ENCODE results near the gene SLC24A3.
A peak's percentile ranks its signal among the peaks of the same experiment; 100 is the strongest.
"Not testable (repeated sequence)": the region's sequence is repeated elsewhere in the genome, so short reads cannot be mapped to it uniquely, and the experiment has no call there.

Gene SLC24A3

DNA sequence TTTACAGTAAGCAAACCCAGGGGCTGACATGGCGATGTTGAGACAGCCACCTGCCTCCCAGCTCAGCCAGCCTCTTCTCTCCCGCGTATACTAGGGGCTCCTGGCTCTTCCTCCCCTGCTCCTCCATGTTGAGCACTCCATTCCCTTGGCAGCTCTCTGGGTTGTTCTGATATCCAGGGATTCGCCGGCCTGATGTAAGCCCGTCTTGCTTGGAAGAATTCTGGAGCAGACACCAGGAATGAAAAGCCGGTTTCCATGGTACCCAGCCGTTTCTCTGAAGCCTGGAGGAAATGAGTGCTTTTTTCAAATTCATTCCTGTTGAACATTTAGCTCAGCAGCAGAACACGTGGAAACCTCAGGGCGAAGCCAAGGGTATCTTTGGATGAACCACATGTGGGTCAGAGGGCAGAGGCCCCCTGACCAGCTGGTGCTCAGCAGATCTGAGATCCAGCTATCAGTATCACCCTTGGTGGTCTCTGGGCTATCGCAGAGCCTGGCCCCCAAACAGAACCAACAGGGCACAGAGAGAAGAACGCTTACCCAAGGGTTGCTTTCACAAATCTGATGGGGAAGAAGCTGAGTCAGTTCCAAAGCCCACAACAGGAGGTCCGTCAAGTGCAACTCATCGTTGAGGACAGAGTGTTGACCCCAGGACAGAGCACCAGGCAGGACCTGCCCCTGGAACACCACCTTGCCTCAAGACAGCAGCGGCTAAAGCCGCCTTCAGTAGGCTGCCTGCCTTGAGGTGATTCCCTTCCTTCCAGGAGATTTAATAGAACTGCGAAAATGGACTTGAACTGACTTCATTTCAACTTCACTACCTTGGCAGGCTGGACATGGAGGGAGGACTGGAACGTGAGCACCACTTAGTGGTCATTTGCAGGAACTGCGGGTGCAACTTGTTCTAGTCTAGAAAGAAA lies 449.5 kb downstream of the SLC24A3 start:
- FAIRE-seq (peak; percentile 45), DNase-seq (ENCODE audit: insufficient read length, low spot score) (peak; percentile 44)
- TF ChIP-seq POLR2A (IDR thresholded peaks at IDR 0.05; ENCODE audit: low read depth, low read length), result no peak

- no peak for TF ChIP-seq POLR2A (IDR thresholded peaks at IDR 0.05; ENCODE audit: low read depth, low read length)
- DNase-seq (ENCODE audit: insufficient read length, low spot score) (no peak), FAIRE-seq (no peak)
Measured at GRCh38 chr20:19662637-19662995, 450.2 kb downstream of the SLC24A3 start.

GRCh38 chr20:19668418-19668817 lies 456.0 kb downstream of the SLC24A3 start:
- DNase-seq (ENCODE audit: insufficient read length, low spot score) (no peak), FAIRE-seq (no peak)
- TF ChIP-seq POLR2A (IDR thresholded peaks at IDR 0.05; ENCODE audit: low read depth, low read length), result no peak

DNA sequence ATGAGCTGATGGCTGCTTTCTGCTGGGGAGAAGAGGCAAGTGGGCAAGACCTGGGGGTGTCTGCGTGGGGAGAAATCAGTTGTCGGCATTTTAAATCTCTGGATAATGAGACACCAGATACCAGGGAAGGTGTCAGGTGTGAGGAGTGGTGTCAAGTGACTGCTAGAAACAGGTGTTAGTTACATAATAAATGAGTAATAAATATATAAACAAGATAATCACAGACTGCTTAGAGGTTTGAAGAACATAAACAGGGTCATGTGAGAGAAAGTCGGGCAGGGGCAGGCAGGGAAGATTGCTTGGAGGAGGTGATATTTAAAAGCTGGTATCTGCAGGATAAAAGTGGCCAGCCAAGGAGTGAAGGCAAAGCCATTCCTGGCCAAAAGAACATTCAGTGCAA lies 458.4 kb downstream of the SLC24A3 start:
- no peak for DNase-seq (ENCODE audit: insufficient read length, low spot score)
- no peak for FAIRE-seq
- TF ChIP-seq POLR2A (IDR thresholded peaks at IDR 0.05; ENCODE audit: low read depth, low read length), result no peak

DNA sequence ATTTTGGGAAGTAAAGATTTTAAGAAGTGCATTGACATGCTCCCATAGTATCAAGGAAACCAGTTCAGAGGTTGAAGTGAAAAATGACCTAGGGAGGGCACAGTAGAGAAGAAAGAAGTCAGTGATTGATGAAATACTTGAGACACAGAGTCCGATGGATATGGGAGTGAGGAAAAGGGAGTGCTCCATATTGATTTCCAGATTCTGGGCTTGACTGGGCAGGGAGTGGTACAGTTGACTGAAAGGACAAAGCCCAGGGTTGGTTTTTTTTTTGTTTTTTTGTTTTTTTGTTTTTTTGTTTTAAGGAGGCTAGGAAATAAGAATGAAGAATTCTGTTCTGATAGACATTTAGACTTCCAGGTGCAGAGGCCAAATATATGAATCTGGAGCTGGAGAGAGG lies 458.9 kb downstream of the SLC24A3 start:
- FAIRE-seq (no peak), DNase-seq (ENCODE audit: insufficient read length, low spot score) (no peak)
- TF ChIP-seq POLR2A (IDR thresholded peaks at IDR 0.05; ENCODE audit: low read depth, low read length), result no peak

DNA sequence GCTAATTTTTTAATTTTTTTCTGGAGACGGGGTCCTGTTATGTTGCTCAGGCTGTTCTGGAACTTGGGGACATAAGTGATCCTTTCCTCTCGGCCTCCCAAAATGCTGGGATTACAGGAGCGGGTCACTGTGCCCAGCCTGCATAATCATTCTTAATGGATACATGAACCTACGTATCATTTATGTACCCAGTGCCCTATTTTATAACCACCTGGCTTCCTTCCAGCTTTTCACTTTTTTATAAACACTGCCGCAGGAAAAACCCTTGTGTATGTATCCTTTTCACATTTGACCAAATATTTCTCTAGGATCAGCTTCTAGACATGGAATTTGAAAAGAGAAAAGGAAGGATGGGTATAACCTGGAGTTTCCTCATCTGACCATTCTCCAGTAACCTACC lies 460.1 kb downstream of the SLC24A3 start:
- no peak for TF ChIP-seq POLR2A (IDR thresholded peaks at IDR 0.05; ENCODE audit: low read depth, low read length)
- no peak for FAIRE-seq
- DNase-seq (ENCODE audit: insufficient read length, low spot score), result no peak

- DNase-seq (ENCODE audit: insufficient read length, low spot score), result no peak
- no peak for TF ChIP-seq POLR2A (IDR thresholded peaks at IDR 0.05; ENCODE audit: low read depth, low read length)
- FAIRE-seq, result no peak
Measured at GRCh38 chr20:19673575-19673974, 461.1 kb downstream of the SLC24A3 start.

GRCh38 chr20:19676202-19676601 lies 463.8 kb downstream of the SLC24A3 start:
- no peak for DNase-seq (ENCODE audit: insufficient read length, low spot score)
- no peak for FAIRE-seq
- no peak for TF ChIP-seq POLR2A (IDR thresholded peaks at IDR 0.05; ENCODE audit: low read depth, low read length)

DNA sequence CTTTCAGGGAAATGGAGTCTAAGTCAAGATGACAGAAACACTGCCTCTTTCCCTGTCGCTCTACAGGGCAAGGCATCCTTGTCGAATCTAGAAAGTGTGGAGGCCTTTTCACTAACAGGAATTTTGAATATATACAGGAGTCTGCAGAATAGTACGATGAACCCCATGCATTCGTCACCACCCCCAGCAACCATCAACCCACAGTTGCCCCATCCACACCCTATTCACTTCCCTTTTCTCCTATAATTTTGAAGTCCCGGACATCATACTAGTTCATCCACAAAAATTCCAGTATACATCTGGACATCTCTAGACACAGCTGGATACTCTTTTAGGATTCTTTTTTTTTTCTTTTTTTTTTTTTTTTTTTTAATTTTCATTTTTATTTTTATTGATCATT lies 464.9 kb downstream of the SLC24A3 start:
- FAIRE-seq (no peak), DNase-seq (ENCODE audit: insufficient read length, low spot score) (no peak)
- no peak for TF ChIP-seq POLR2A (IDR thresholded peaks at IDR 0.05; ENCODE audit: low read depth, low read length)

DNA sequence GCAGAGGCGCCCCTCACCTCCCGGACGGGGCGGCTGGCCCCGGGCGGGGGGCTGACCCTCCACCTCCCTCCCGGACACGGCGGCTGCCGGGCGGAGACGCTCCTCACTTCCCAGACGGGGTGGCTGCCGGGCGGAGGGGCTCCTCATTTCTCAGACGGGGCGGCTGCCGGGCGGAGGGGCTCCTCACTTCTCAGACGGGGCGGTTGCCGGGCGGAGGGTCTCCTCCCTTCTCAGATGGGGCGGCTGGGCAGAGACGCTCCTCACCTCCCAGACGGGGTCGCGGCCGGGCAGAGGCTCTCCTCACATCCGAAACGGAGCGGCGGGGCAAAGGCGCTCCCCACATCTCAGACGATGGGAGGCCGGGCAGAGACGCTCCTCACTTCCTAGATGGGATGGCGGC lies 466.1 kb downstream of the SLC24A3 start:
- DNase-seq (ENCODE audit: insufficient read length, low spot score); FAIRE-seq: not testable (repeated sequence)

DNA sequence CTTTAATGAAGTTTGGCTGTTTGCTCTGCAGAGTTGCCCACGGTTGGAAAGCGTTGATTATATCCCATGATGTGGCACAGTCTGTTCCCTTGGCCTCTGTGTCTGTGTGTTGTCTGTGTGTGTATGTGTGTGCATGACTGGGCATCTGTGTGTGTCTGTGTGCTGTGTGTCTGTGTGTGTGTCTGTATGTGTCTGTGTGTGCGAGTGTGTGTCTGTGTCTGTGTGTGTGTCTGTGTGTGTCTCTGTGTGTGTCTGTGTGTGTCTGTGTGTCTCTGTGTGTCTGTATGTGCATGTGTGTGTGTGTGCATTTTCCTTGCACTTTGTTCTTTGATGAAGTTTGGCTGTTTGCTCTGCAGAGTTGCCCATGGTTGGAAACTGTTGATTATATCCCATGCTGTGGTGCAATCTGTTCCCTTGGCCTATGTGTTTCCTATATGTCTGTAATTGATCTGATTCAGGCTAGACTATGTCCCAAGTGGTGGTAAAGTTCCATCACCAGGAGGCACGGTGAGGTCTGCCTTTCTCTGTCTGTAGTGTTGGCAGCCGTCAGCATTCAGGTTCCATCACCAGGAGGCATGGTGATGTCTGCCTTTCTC lies 467.6 kb downstream of the SLC24A3 start:
- no peak for TF ChIP-seq POLR2A (IDR thresholded peaks at IDR 0.05; ENCODE audit: low read depth, low read length)
- FAIRE-seq (no peak), DNase-seq (ENCODE audit: insufficient read length, low spot score) (no peak)

GRCh38 chr20:19682249-19682648 lies 469.8 kb downstream of the SLC24A3 start:
- FAIRE-seq, result no peak
- no peak for DNase-seq (ENCODE audit: insufficient read length, low spot score)
- TF ChIP-seq POLR2A (IDR thresholded peaks at IDR 0.05; ENCODE audit: low read depth, low read length), result no peak

DNA sequence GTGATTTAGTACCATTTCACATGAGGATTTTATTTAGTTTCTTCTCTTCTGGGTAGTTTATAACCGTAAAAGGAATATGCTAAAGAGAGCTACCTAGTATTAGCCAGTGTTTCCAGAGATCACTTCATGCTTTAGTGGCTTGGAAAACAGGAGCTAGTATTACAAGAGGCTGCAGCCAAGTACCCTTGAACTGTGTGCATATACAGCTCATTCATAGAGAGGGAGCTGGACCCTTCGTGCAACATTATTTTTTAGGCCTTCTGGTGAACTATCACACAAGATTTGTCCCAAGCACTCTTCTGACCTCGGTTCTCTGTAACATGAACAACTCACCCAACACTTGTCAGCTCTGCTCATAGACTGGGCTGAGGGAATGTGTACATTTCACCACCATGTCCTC lies 470.7 kb downstream of the SLC24A3 start:
- TF ChIP-seq POLR2A (IDR thresholded peaks at IDR 0.05; ENCODE audit: low read depth, low read length), result no peak
- FAIRE-seq (no peak), DNase-seq (ENCODE audit: insufficient read length, low spot score) (no peak)

DNA sequence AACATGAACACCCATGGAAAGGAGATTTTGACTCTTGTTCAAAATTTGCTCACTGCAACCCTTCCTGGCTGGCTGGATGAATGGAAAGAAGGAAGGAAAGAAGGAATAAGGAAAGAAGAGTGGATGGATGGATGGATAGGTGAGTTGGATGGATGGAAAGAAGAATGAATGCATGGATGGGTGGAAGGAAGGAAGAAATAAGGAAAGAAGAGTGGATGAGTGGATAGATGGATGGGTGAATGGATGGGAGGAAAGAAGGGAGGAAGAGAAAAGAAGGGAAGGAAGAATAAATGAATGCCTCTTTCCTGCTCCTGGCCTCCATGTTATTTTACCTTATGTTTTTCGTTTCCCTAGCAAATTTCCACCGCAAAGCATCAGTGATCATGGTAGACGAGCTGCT lies 471.4 kb downstream of the SLC24A3 start:
- no peak for TF ChIP-seq POLR2A (IDR thresholded peaks at IDR 0.05; ENCODE audit: low read depth, low read length)
- DNase-seq (ENCODE audit: insufficient read length, low spot score) (no peak), FAIRE-seq (no peak)
